Retinal pigment epithelial cell (primary cell): Measurements from ENCODE around the gene OSBP.
A peak's percentile ranks its signal among the peaks of the same experiment; 100 is the strongest.
"Not testable (repeated sequence)": the region's sequence is repeated elsewhere in the genome, so short reads cannot be mapped to it uniquely, and the experiment has no call there.

Experiments used
- DNase-seq: peaks from one replicate; pipeline ENCODE4 v3.0.0-alpha.2; 2010; ENCODE audit warnings: low read depth
- H3K4me3 ChIP-seq: 2 replicates; pipeline ENCODE4 v1.5.1; 2011; ENCODE audit warnings: mild to moderate bottlenecking, low read length, control low read depth, moderate library complexity
- CTCF ChIP-seq: conservative IDR thresholded peaks from 2 replicates; pipeline ENCODE4 v1.5.1; 2011; ENCODE audit warnings: low read depth, low read length, control low read depth, inconsistent platforms

The OSBP gene

DNA sequence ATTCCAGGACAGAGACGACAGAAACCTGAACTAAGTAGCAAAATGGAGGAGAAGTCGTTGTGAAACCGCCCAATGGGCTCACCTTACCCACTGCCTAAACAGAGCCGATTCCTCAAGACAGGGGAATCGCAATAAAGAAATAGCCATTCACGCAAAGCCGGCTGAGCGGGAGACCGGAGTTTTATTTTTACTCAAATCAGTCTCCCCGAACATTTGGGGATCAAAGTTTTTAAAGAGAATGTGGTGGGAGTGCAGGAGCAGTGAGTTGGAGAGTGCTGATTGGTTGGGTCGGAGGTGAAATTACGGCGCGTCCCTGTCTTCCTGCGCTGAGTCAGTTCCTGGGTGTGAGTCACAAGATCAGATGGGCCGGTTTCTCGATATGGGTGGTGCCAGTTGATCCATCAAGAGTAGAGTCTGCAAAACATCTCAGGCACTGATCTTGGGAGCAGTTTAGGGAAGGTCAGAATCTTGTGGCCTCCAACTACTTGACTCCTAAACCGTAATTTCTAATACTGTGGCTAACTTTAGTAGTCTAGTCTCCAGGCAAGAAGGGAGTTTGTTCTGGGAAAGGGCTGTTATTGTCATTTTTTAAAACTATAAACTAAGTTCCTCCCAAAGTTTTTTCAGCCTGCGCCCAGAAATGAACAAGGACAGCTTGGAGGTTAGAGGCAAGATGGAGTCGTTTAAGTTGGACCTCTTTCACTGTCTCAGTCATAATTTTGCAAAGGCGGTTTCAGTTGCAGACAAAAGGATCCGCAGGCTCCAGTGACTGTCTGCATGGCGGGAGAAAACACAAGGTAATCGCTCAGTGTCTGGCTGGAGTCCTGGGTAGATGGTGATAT lies 70.2 kb downstream of the OSBP start:
- no peak overlapping the region for H3K4me3 ChIP-seq
- DNase-seq: peak; percentile 37
- no peak for TF ChIP-seq CTCF

GRCh38 chr11:59544869-59545178 lies 70.8 kb downstream of the OSBP start:
- no peak for TF ChIP-seq CTCF
- H3K4me3 ChIP-seq: no peak overlapping the region
- no peak for DNase-seq

DNA sequence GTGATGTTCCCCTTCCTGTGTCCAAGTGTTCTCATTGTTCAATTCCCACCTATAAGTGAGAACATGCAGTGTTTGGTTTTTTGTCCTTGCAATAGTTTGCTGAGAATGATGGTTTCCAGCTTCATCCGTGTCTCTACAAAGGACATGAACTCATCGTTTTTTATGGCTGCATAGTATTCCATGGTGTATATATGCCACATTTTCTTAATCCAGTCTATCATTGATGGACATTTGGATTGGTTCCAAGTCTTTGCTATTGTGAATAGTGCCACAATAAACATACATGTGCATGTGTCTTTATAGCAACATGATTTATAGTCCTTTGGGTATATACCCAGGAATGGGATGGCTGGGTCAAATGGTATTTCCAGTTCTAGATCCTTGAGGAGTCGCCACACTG lies 71.9 kb downstream of the OSBP start:
- DNase-seq, H3K4me3 ChIP-seq: not testable (repeated sequence)

GRCh38 chr11:59542142-59542810 lies 73.3 kb downstream of the OSBP start:
- no peak for TF ChIP-seq CTCF
- no peak overlapping the region for H3K4me3 ChIP-seq
- DNase-seq: no peak

DNA sequence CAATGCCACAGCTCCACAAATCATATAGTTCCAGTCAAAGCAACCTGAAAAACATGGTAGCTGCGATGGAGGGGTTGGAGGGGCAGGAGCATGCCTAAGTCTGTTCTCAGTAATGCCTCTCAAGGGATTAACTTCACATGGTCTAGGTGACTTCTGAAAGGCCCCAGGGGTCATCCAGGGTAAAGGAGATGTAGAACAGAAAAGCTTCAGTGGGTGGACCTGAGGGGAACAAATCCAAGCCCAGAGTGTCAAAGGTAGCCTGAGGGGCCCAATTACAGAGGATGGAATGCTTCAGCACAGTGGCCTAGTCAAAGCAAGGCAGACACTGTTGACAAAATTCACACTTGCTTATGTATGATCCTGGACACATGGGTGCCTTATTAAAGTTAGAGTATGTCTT lies 80.9 kb downstream of the OSBP start:
- no peak overlapping the region for H3K4me3 ChIP-seq
- no peak for TF ChIP-seq CTCF
- no peak for DNase-seq

DNA sequence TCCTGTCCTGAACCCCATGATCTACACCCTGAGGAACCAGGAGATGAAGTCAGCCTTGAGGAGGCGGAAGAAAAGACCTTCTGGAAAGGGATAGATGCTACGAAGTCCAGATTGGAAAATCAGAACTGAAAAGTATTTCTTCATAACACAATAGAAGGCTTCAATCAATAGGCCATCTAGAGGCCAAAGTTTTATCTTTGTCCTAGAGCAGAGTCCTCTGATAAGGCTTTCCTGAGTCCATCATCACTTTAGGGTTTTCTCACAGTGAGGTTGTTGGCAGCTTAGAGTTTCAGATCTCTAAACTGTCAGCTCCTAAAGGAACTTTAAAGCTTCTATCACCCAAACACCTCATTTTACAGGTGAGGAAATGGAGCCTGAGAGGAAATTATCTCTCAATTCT lies 83.0 kb downstream of the OSBP start:
- H3K4me3 ChIP-seq: no peak overlapping the region
- DNase-seq: no peak
- TF ChIP-seq CTCF: no peak

- TF ChIP-seq CTCF: no peak
- DNase-seq: no peak
- no peak overlapping the region for H3K4me3 ChIP-seq
Observed at GRCh38 chr11:59528711-59529110, 86.9 kb downstream of the OSBP start.
